Fibroblast of skin of left quadriceps (primary cell): ENCODE data around the gene C14orf132.
A peak's percentile ranks its signal among the peaks of the same experiment; 100 is the strongest.

ENCODE experiments used
- DNase-seq, 2 experiments: peaks; one replicate each; pipeline ENCODE4 v3.0.0-alpha.2; 2013; ENCODE audit warnings: low read depth in 2 of 2

C14orf132 gene

GRCh38 chr14:96082420-96083300 is 43.5 kb downstream of the C14orf132 start:
- DNase-seq, result no peak

GRCh38 chr14:96083667-96084320 is 44.6 kb downstream of the C14orf132 start:
- no peak for DNase-seq

- no peak for DNase-seq
Observed at GRCh38 chr14:96084796-96085195, 45.6 kb downstream of the C14orf132 start.

DNA sequence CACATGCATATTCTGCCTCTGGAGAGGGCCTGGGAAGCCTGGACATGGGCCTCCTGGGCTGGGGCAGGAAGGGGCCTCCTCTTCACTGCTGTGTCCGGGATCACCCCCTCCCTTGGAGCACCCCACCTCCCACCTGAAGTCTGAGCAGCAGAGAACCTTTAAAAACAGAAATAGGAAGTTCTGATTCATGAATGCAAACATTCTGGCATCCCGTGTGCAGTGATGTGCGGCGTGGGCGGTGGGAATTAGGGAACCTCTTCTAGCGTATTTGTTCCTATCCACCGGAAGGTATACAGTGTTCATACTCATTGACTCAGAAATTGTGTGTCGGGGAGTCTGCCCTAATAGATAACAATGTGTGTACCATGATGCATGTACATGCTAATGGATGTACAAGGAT is 46.2 kb downstream of the C14orf132 start:
- DNase-seq, result no peak

DNA sequence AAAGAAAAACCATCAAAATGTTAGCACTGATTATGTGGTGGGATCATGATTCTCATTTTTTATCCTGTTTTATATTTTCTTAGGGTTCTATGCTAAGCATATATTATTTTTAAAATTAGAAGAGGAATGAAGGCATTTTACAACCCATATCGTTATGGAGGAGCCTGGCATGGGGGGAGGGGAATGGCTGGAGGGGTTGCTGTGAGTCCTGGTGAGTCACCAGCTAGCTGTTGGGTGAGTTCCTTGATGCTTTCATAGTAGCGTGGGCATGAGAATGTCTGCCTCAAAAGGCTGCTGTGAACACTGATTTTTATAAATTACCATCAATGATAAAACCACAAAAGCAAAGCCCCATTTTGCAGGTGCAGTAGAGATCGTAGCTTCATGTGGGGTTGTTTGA is 46.9 kb downstream of the C14orf132 start:
- DNase-seq, result no peak

DNA sequence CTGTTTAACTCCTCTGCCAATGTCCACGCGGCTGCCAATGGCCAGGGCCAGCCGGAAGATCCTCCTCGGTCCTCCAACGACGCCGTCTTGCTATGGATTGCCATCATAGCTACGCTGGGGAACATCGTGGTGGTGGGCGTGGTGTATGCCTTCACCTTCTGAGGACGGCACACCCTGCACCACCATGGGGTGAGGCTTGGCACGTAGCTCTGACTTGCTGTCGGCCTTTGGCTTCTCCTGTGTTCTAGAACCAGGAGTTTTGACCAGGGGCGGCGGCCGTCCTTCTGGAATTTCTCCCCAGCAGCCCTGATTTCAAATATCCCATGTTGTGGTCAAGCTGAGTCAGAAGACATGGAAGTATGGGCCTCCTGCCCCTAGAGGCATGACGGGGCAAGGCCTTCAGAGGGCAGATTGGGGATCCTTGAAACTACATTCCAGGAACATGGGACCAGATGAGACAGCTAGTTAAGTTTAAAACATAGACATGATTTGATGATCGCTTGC is 47.5 kb downstream of the C14orf132 start:
- DNase-seq, result no peak

DNA sequence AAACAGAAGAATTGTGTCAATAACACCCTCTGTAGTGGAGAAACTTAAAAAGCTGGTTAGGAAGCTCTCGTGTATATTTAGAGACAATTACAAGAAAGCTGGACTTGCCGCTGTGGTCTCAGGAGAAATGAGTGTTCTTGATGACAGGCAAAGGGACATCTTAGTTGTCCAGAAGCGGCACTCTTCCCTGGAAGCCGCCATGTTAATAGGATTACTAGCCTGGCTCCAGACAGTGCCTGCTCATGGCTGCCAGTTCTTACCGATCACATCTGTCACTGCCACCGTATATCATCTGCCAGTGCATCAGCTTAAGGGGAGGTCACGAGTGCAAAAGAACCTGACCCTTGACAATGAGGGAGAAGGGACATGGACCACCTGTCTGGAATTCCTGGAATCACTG is 48.9 kb downstream of the C14orf132 start:
- DNase-seq, result no peak

- no peak for DNase-seq
Observed at GRCh38 chr14:96088481-96088880, 49.3 kb downstream of the C14orf132 start.

DNA sequence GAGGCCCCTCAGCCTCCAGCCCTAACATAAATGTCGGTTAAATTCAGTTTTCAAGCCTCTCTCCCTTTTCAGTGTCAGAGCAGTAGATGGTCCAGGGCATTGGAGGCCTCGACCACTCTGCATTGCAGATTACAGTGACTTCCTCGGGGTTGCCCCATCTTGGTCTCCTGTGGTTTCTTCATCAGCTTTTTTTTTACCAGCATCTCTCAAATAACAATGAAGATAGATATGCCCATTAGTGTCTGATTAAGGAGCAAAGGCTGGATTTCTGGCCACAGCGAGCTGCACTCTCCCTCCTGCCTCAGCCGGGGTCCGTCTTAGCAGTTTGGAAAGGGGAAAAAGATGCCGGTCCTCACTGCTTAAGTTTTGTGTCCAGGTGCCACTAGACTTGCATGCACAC is 49.7 kb downstream of the C14orf132 start:
- DNase-seq, result no peak

DNA sequence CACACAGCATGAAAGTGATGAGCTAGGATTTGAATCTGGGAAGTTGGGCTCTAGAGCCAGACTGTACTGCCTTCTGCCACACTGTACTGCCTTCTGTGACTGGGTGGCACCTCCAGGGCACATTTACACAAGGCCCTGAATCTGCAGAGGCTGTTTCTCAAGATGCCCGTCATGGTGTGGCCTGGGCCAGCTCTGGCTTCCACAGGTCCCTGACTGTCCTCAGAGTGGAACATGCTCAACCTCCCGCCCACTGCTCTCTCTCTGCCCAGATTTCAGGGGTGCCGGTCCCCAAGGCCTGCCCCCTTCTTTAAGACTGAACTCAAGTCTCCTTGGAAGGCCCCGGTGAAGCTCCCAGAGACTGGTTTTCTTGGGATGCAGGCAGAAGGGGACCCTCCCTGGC is 50.2 kb downstream of the C14orf132 start:
- no peak for DNase-seq

GRCh38 chr14:96090441-96091148 is 51.4 kb downstream of the C14orf132 start:
- peak; percentile 84 to 88 for DNase-seq

- no peak for DNase-seq
Observed at GRCh38 chr14:96091149-96091693, 52.1 kb downstream of the C14orf132 start.

GRCh38 chr14:96091941-96092411 is 52.8 kb downstream of the C14orf132 start:
- DNase-seq, result no peak

- DNase-seq, result no peak
Observed at GRCh38 chr14:96092936-96093335, 53.8 kb downstream of the C14orf132 start.

GRCh38 chr14:96094211-96094610 is 55.0 kb downstream of the C14orf132 start:
- no peak for DNase-seq

GRCh38 chr14:96094656-96095055 is 55.5 kb downstream of the C14orf132 start:
- no peak for DNase-seq

DNA sequence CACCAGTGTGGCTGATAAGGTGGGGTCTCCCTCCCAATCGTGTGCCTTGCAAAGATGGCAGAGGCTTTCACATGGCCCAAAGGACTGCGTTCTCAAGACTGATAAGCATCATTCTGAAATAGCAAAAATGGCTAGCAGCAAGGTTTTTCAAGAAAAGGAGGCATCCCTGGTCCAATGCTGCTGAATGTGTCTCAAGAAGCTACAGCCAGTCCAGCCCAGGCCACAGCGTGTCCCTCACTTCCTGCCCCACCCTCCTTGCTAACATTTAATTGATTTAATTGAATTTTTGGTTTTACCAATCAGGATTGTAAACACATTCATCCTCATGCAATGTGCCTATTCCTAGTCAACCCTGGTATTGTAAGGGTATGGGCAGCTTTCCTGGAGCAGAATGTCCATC is 55.9 kb downstream of the C14orf132 start:
- DNase-seq, result no peak

DNA sequence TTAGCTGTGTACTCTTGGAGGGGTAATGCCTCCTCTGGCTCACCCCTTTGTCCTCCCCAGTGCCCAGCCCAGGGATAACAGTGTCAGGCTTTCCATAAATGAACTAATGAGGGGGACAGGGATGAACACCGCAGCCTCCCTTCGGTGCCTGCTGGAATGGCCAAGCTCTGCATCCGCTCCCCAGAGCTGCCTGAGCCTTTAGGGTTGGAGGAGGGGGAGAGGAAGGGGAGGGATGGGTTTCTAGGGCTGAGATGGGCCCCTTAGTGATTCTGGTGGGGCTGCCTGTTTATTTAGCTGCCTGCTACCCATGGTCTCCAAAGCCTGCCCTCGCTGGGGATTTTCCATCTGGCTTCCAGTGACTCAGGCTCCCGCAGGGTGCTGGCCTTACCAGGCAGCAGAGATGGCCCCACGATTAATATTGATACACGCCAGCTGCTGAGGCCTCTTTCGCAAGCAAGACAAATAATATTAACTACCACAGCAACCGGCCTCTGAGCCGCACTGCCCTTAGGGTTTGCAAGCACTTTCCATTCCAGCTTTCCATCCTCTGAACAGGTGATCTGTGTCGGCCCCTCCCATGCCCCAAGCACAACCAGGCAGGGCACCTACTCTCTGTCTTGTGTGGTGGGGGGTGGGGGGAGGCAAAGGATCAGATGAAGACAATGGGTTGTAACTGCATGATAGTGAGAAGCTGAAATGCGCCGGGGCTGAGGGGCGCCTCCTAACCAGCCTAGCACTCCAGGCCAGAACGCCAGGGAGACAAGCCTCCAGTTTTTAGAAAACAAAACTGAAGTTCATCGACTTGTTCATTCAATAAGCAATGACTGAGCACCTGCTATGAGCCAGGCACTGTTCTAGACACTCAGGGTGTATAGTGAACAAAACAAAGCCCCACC is 56.7 kb downstream of the C14orf132 start:
- no peak for DNase-seq

GRCh38 chr14:96096639-96097610 is 57.8 kb downstream of the C14orf132 start:
- DNase-seq, result no peak

GRCh38 chr14:96097752-96098151 is 58.6 kb downstream of the C14orf132 start:
- no peak for DNase-seq
